Loucy (cell line): Measurements from ENCODE around the gene UBE2J1.

Experiments used
- EZH2phosphoT487 ChIP-seq: fragments of 200-600 bp; IDR thresholded peaks from 2 replicates; pipeline ENCODE4 v1.6.1; 2018; ENCODE audit warnings: antibody characterized with exemption, mild to moderate bottlenecking, moderate library complexity, borderline replicate concordance
- TF ChIP-seq, protein P1 (sequence below): fragments of 200-600 bp; sonication (generic); conservative IDR thresholded peaks from 2 replicates; pipeline ENCODE4 v1.5.1; 2014; ENCODE audit warnings: mild to moderate bottlenecking, antibody characterized with exemption, low read length

DNA sequence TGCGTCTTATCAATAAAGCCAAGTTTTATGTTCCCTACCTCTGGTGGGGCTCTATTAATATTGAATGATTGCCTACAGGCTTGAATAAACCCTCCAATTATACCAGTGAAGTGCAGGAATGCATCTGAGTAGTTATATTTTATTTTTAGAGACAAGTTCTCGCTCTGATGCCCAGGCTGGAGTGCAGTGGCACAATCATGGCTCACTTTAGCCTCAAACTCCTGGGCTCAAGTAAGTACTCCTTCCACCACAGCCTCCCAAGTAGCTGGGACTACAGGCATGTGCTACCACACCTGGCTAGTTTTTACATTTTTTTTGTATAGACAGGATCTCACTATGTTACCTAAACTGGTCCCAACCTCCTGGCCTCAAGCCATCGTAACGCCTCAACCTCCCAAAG is 26.1 kb upstream of the UBE2J1 start:
- TF ChIP-seq, protein P1, sequence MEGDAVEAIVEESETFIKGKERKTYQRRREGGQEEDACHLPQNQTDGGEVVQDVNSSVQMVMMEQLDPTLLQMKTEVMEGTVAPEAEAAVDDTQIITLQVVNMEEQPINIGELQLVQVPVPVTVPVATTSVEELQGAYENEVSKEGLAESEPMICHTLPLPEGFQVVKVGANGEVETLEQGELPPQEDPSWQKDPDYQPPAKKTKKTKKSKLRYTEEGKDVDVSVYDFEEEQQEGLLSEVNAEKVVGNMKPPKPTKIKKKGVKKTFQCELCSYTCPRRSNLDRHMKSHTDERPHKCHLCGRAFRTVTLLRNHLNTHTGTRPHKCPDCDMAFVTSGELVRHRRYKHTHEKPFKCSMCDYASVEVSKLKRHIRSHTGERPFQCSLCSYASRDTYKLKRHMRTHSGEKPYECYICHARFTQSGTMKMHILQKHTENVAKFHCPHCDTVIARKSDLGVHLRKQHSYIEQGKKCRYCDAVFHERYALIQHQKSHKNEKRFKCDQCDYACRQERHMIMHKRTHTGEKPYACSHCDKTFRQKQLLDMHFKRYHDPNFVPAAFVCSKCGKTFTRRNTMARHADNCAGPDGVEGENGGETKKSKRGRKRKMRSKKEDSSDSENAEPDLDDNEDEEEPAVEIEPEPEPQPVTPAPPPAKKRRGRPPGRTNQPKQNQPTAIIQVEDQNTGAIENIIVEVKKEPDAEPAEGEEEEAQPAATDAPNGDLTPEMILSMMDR = no peak
- no peak for TF ChIP-seq EZH2phosphoT487
